Activated naive CD8-positive, alpha-beta T cell treated with anti-CD3 and anti-CD28 coated beads, Interleukin-2, amount 50 U/mL, for 16 hours (primary cell): ENCODE measurements around the gene NEDD4L.

Experiments
- DNase-seq: peaks from one replicate; pipeline ENCODE4 v3.0.0-alpha.2; 2020; ENCODE audit warnings: low read depth, low spot score

Gene NEDD4L

GRCh38 chr18:58180738-58181353, 136.8 kb downstream of the NEDD4L start:
- peak; percentile 30 for DNase-seq

- no peak for DNase-seq
Observed at GRCh38 chr18:58181988-58182387, 138.0 kb downstream of the NEDD4L start.

- DNase-seq, result no peak
Observed at GRCh38 chr18:58183226-58183625, 139.2 kb downstream of the NEDD4L start.

- no peak for DNase-seq
Observed at GRCh38 chr18:58186258-58186948, 142.4 kb downstream of the NEDD4L start.

DNA sequence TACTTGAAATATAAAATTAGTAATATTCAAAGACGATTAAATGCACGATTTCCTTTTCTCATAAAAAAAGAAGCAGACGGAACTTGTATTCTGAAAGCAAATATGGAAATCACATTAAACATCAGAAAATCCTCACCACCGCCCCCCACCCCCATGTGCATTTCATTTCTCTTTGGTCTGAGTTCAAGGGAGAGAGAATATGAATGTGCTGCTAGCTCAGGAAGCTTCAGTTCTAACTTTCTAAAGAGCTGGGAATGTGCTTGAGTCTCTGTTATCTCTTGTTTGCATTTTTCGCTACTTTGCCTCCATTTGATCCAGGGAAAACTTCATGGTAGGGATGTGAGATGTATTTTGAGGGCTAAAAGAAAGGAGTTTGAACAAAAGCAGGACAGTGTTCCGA, 143.6 kb downstream of the NEDD4L start:
- no peak for DNase-seq

- DNase-seq, result no peak
Observed at GRCh38 chr18:58188996-58189395, 145.0 kb downstream of the NEDD4L start.

DNA sequence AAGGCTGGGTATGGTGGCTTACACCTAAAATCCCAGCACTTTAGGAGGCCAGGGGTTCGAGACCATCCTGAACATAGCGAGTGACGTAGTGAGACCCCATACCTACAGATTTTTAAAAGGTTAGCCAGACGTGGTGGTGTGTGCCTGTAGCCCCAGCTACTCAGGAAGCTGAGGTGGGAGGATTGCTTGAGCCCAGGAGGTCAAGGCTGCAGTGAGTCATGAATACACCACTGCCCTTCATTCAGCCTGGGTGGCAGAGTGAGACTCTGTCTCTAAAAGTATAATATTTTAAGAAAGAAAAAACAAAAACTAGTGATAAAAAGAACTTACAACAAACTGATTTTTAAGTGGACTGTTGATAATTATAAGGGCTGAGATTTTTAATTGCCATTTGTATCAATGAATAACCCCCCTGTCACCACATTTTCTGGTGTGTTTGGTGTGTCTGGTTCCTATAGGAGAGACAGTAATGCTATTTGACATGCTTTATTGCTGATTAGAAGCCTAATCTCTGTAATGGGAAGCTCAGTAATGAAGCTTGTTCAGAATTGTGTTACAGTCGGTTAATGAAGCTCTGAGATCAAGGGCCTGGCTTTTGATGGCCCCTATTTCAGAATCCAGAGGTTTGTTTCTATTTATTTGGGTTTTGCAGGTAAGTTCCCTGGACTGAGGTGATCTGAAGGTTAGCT, 147.0 kb downstream of the NEDD4L start:
- no peak for DNase-seq

- no peak for DNase-seq
Observed at GRCh38 chr18:58191626-58192025, 147.6 kb downstream of the NEDD4L start.

GRCh38 chr18:58192519-58192918, 148.5 kb downstream of the NEDD4L start:
- no peak for DNase-seq

DNA sequence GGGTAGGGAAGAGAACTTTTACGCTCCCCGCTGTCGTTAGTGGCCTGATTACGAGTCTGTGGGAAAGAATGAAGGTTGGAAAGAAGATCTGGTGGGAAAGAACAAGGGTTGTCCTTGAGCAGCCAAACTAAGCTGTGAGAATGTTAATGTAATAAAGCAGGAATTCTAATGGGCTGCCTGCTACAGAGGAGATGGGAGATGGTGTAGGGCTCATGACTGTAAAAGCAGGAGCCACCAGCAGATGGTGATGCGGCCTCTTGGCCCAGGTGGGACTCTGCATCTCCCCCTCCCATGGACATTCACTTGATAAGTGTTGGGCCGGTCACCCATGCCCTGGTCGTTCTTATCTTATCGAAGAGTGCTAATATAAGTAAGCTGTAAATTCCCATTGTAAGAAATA, 150.0 kb downstream of the NEDD4L start:
- DNase-seq, result no peak

- no peak for DNase-seq
Observed at GRCh38 chr18:58195278-58195765, 151.3 kb downstream of the NEDD4L start.

GRCh38 chr18:58196164-58196563, 152.1 kb downstream of the NEDD4L start:
- DNase-seq, result no peak

DNA sequence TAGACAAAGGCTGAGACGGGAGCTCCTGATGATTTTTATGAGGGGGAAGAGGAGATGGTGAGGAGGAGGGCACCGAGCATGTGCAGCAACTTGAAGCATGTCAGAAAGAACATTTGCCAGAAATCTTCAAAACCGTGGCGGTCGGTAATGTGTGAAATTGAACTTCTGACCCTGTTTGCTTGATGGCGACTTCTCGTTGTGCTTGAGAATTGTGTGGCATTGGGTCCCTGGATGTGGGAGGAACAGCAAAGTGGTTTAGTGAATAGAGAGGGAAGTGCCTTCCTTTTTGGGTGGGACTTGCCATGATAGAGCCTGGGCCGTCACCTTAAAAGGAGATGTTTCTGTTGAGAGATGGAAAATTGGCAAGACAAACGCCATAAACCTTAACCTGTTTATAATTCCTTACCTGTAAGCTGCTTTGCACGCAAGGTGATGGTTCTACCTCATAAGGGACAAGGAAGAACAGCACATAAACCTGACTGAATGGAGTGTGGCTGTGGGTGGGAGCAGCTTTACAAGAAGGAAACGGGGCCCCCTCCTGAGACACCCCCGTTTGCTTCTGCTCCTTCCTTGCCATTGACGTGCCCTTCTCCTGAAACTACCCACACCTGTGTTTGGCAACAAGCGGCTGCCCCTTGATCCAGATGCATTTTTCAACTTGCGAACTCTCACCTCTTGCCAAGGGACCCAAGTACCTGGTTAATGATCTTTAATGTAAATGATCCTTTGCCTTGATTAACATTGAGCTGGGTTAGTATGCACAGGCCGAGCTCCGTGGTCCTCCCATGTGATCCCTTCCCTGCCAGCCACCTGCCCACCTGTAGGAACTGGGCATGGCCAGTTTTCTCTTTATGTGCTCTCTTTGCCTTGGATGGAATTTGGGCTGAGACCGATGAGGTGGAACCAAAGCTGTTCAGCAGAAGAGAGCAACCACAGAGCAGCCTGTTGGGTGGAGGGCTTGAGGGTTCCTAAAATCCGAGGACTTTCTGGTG, 153.2 kb downstream of the NEDD4L start:
- no peak for DNase-seq

GRCh38 chr18:58201268-58201667, 157.2 kb downstream of the NEDD4L start:
- DNase-seq, result no peak

- no peak for DNase-seq
Observed at GRCh38 chr18:58201733-58202730, 158.0 kb downstream of the NEDD4L start.

- DNase-seq, result no peak
Observed at GRCh38 chr18:58204776-58205442, 160.9 kb downstream of the NEDD4L start.

GRCh38 chr18:58205443-58206160, 161.6 kb downstream of the NEDD4L start:
- no peak for DNase-seq

DNA sequence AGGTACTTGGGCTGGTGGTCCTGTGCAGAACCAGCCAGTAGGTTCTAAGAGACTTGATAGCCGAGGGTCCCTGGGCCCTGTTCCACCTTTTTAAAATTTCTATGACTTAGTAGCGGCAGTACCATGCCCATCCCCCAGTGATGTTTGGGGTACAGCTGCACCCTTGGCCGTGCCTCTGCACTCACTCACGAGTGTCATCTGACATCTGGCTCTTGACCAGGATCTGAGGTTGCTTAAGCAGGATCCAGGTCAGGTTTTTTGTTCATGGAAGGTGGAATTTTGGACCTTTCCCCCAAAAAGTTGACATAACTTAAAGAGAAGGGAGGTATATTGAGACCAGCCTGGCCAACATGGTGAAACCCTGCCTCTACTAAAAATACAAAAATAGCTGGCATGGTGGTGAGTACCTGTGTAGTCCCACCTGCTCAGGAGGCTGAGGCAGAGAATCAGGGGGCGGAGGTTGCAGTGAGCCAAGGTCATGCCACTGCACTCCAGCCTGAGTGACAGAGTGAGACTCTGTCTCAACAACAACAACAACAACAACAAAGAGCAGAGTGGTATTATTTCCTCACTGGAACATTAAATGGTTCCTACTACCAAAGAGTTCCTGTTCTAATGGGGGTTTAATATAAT, 163.6 kb downstream of the NEDD4L start:
- DNase-seq, result no peak
